ENCODE results near the gene SCP2D1.

DNA sequence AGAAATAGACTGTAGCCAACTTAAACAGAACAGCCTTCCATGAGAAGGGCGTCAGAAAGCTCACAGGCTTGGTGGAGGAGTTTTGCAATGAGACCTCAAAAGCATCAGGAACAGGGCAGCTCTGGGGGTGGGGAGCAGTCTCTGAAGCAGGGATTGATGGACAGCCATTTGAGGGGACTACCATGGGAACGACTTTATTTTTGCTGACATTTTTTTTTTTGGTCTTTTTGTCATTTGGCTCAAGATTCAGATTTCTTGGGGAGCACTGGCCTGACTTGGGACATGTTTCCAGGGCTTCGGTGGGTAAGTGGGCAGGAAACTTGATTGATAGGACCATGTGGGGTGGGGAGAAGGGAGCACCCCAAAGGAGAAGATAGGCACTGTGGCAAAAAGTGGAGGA is 32.1 kb upstream of the SCP2D1 start:
- TF ChIP-seq SUZ12 (IDR thresholded peaks at IDR 0.05; ENCODE audit: low read length) (no peak), FOSL1 (IDR thresholded peaks at IDR 0.05; ENCODE audit: insufficient read depth, low read depth, low read length) (no peak), BRCA1 (IDR thresholded peaks at IDR 0.05; ENCODE audit: low read depth, low read length) (no peak), POLR2AphosphoS5 (IDR thresholded peaks at IDR 0.05; ENCODE audit: low read depth, low read length) (no peak), POLR2A (IDR thresholded peaks at IDR 0.05; ENCODE audit: control extremely low read depth in 1 of 2, low read depth in 2 of 2, low read length in 2 of 2) (no peak), TAF1 (IDR thresholded peaks at IDR 0.05; ENCODE audit: low read depth, low read length) (no peak), TEAD4 (IDR thresholded peaks at IDR 0.05; ENCODE audit: low read depth, low read length) (no peak), RBBP5 (IDR thresholded peaks at IDR 0.05; ENCODE audit: borderline replicate concordance, low read depth, low read length) (no peak), HDAC2 (IDR thresholded peaks at IDR 0.05; ENCODE audit: borderline replicate concordance in 1 of 2, low read depth in 2 of 2, low read length in 2 of 2) (no peak)
- TF ChIP-seq, protein P1, sequence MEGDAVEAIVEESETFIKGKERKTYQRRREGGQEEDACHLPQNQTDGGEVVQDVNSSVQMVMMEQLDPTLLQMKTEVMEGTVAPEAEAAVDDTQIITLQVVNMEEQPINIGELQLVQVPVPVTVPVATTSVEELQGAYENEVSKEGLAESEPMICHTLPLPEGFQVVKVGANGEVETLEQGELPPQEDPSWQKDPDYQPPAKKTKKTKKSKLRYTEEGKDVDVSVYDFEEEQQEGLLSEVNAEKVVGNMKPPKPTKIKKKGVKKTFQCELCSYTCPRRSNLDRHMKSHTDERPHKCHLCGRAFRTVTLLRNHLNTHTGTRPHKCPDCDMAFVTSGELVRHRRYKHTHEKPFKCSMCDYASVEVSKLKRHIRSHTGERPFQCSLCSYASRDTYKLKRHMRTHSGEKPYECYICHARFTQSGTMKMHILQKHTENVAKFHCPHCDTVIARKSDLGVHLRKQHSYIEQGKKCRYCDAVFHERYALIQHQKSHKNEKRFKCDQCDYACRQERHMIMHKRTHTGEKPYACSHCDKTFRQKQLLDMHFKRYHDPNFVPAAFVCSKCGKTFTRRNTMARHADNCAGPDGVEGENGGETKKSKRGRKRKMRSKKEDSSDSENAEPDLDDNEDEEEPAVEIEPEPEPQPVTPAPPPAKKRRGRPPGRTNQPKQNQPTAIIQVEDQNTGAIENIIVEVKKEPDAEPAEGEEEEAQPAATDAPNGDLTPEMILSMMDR (IDR thresholded peaks at IDR 0.05; ENCODE audit: control extremely low read depth in 1 of 3, insufficient read depth in 1 of 3, low read depth in 1 of 3, low read length in 3 of 3) = no peak
- TF ChIP-seq, protein P2, sequence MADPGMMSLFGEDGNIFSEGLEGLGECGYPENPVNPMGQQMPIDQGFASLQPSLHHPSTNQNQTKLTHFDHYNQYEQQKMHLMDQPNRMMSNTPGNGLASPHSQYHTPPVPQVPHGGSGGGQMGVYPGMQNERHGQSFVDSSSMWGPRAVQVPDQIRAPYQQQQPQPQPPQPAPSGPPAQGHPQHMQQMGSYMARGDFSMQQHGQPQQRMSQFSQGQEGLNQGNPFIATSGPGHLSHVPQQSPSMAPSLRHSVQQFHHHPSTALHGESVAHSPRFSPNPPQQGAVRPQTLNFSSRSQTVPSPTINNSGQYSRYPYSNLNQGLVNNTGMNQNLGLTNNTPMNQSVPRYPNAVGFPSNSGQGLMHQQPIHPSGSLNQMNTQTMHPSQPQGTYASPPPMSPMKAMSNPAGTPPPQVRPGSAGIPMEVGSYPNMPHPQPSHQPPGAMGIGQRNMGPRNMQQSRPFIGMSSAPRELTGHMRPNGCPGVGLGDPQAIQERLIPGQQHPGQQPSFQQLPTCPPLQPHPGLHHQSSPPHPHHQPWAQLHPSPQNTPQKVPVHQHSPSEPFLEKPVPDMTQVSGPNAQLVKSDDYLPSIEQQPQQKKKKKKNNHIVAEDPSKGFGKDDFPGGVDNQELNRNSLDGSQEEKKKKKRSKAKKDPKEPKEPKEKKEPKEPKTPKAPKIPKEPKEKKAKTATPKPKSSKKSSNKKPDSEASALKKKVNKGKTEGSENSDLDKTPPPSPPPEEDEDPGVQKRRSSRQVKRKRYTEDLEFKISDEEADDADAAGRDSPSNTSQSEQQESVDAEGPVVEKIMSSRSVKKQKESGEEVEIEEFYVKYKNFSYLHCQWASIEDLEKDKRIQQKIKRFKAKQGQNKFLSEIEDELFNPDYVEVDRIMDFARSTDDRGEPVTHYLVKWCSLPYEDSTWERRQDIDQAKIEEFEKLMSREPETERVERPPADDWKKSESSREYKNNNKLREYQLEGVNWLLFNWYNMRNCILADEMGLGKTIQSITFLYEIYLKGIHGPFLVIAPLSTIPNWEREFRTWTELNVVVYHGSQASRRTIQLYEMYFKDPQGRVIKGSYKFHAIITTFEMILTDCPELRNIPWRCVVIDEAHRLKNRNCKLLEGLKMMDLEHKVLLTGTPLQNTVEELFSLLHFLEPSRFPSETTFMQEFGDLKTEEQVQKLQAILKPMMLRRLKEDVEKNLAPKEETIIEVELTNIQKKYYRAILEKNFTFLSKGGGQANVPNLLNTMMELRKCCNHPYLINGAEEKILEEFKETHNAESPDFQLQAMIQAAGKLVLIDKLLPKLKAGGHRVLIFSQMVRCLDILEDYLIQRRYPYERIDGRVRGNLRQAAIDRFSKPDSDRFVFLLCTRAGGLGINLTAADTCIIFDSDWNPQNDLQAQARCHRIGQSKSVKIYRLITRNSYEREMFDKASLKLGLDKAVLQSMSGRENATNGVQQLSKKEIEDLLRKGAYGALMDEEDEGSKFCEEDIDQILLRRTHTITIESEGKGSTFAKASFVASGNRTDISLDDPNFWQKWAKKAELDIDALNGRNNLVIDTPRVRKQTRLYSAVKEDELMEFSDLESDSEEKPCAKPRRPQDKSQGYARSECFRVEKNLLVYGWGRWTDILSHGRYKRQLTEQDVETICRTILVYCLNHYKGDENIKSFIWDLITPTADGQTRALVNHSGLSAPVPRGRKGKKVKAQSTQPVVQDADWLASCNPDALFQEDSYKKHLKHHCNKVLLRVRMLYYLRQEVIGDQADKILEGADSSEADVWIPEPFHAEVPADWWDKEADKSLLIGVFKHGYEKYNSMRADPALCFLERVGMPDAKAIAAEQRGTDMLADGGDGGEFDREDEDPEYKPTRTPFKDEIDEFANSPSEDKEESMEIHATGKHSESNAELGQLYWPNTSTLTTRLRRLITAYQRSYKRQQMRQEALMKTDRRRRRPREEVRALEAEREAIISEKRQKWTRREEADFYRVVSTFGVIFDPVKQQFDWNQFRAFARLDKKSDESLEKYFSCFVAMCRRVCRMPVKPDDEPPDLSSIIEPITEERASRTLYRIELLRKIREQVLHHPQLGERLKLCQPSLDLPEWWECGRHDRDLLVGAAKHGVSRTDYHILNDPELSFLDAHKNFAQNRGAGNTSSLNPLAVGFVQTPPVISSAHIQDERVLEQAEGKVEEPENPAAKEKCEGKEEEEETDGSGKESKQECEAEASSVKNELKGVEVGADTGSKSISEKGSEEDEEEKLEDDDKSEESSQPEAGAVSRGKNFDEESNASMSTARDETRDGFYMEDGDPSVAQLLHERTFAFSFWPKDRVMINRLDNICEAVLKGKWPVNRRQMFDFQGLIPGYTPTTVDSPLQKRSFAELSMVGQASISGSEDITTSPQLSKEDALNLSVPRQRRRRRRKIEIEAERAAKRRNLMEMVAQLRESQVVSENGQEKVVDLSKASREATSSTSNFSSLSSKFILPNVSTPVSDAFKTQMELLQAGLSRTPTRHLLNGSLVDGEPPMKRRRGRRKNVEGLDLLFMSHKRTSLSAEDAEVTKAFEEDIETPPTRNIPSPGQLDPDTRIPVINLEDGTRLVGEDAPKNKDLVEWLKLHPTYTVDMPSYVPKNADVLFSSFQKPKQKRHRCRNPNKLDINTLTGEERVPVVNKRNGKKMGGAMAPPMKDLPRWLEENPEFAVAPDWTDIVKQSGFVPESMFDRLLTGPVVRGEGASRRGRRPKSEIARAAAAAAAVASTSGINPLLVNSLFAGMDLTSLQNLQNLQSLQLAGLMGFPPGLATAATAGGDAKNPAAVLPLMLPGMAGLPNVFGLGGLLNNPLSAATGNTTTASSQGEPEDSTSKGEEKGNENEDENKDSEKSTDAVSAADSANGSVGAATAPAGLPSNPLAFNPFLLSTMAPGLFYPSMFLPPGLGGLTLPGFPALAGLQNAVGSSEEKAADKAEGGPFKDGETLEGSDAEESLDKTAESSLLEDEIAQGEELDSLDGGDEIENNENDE (IDR thresholded peaks at IDR 0.05; ENCODE audit: insufficient replicate concordance, low read length) = no peak
- TF ChIP-seq, protein P3, sequence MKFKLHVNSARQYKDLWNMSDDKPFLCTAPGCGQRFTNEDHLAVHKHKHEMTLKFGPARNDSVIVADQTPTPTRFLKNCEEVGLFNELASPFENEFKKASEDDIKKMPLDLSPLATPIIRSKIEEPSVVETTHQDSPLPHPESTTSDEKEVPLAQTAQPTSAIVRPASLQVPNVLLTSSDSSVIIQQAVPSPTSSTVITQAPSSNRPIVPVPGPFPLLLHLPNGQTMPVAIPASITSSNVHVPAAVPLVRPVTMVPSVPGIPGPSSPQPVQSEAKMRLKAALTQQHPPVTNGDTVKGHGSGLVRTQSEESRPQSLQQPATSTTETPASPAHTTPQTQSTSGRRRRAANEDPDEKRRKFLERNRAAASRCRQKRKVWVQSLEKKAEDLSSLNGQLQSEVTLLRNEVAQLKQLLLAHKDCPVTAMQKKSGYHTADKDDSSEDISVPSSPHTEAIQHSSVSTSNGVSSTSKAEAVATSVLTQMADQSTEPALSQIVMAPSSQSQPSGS (IDR thresholded peaks at IDR 0.05; ENCODE audit: low read length) = no peak
